ENCODE data around the gene FBXO31. TPM values are rescaled to one million over a fixed set of nuclear protein-coding genes. Genes with fewer than 3 reads are reported as not detected.

The FBXO31 gene
- total and polyA plus RNA-seq, 2 of the 8 experiments (the other 6 are each of a cell fraction or from before 2014, with no cell fraction given), result 8.3 to 21.6 TPM

- no peak overlapping the region for H3K18ac ChIP-seq (ENCODE audit: extremely low read depth, low read length)
- H4K5ac ChIP-seq (ENCODE audit: insufficient read length, low read depth, low read length), result no peak overlapping the region
- H3K9me3 ChIP-seq (ENCODE audit: insufficient read depth in 2 of 2, low read depth in 1 of 2, low read length in 1 of 2), result no peaks in the 10 kb centered on the region
- no peak overlapping the region for H2BK5ac ChIP-seq (ENCODE audit: low read depth, low read length)
- whole genome bisulfite sequencing, 2 experiments (ENCODE audit: extremely low coverage in 1 of 2, insufficient coverage in 1 of 2, insufficient read length in 1 of 2, insufficient replicate concordance in 2 of 2, low coverage in 1 of 2, low lambda C conversion rate in 2 of 2, missing lambda C conversion rate in 1 of 2), result 86% methylated on average over 24 of the region's 29 CpGs; no CpG with 5 or more reads in 1 of the 2 experiments
- no peaks in the 10 kb centered on the region for H3K79me2 ChIP-seq (ENCODE audit: control insufficient read depth in 1 of 2, insufficient read depth in 2 of 2, low read length in 2 of 2)
- H3K56ac ChIP-seq (replicated peaks; ENCODE audit: insufficient read length, low read depth, low read length), result no peak overlapping the region
- no peak overlapping the region for H2BK120ac ChIP-seq (replicated peaks; ENCODE audit: low read depth, low read length)
- H3K27me3 ChIP-seq (replicated peaks in 1 of 4; ENCODE audit: control insufficient read depth in 3 of 4, extremely low read depth in 1 of 4, insufficient read depth in 3 of 4, low read length in 3 of 4), result no peaks in the 10 kb centered on the region
- H3K23ac ChIP-seq (ENCODE audit: insufficient read length), result no peak overlapping the region
- H4K91ac ChIP-seq (replicated peaks; ENCODE audit: insufficient read length, low read length), result no peak overlapping the region
- H3K4me3 ChIP-seq (ENCODE audit: extremely low read depth in 1 of 4, insufficient read depth in 2 of 4, low read depth in 3 of 4, low read length in 4 of 4), result no peak overlapping the region
- POLR2A ChIA-PET (ENCODE audit: partially characterized antibody), result interaction anchor here (0.7 to 2.5 kb wide), 4 partner anchors 10 to 746 kb away, joined by 3 to 10 read pairs (median 4); partner anchors contain the start of genes C16orf95 and FBXO31
- 0 out of 2 replicates have a peak, but pooled peaks cover 2% of the 10 kb centered on the region for H3K79me1 ChIP-seq (ENCODE audit: low read depth, low read length)
- no peak overlapping the region for H2AK5ac ChIP-seq (ENCODE audit: low read depth, low read length)
- H3K36me3 ChIP-seq (ENCODE audit: control insufficient read depth in 2 of 4, insufficient read depth in 4 of 4, low read length in 3 of 4), result peaks cover 0 to 14% (median 5%) of the 10 kb centered on the region in 4 experiments; a peak in 4 of 8 replicates
- H4K20me1 ChIP-seq (replicated peaks in 1 of 2; ENCODE audit: control insufficient read depth in 1 of 2, insufficient read depth in 2 of 2, low read length in 2 of 2), result peaks cover 7 to 9% of the 10 kb centered on the region in 2 experiments
- H2BK12ac ChIP-seq (ENCODE audit: low read depth, low read length), result no peak overlapping the region
- no peaks in the 10 kb centered on the region for H3K4me1 ChIP-seq (replicated peaks in 1 of 4; ENCODE audit: control insufficient read depth in 3 of 4, insufficient read depth in 4 of 4, low read length in 3 of 4)
- H3K9ac ChIP-seq (replicated peaks in 1 of 4; ENCODE audit: extremely low read depth in 1 of 4, low read depth in 3 of 4, low read length in 3 of 4), result no peak overlapping the region
- no peak overlapping the region for H2BK20ac ChIP-seq (ENCODE audit: low read length)
- no peak overlapping the region for H3K27ac ChIP-seq (ENCODE audit: low read depth, low read length)
- H2AFZ ChIP-seq (ENCODE audit: low read length), result no peak overlapping the region
- CTCF ChIA-PET (ENCODE audit: partially characterized antibody), result interaction anchor here (0.9 to 3.0 kb wide), 3 partner anchors 8 to 13 kb away, joined by 3 to 14 read pairs (median 4); no protein-coding TSS in a partner anchor
- no peak overlapping the region for H2BK15ac ChIP-seq (ENCODE audit: low read length)
- no peak overlapping the region for H4K8ac ChIP-seq (ENCODE audit: extremely low read depth, insufficient read depth, low read length)
- no peak overlapping the region for H3K4me2 ChIP-seq (ENCODE audit: insufficient read depth in 1 of 2, low read depth in 2 of 2, low read length in 2 of 2)
- FAIRE-seq (no peak), DNase-seq (ENCODE audit: low read depth in 1 of 2, low spot score in 2 of 2) (no peak)
- no peak overlapping the region for H3K4ac ChIP-seq (replicated peaks; ENCODE audit: insufficient read length, low read depth, low read length)
- H3K23me2 ChIP-seq (ENCODE audit: low read depth, low read length), result 0 out of 2 replicates have a peak, but pooled peaks cover 2% of the 10 kb centered on the region
- H3K14ac ChIP-seq (ENCODE audit: insufficient read length), result no peak overlapping the region
- TF ChIP-seq SUZ12 (IDR thresholded peaks at IDR 0.05; ENCODE audit: low read length), result no peak
- TF ChIP-seq BCL11A (IDR thresholded peaks at IDR 0.05; ENCODE audit: low read depth in 2 of 2, low read length in 2 of 2), result no peak
- TF ChIP-seq EGR1 (IDR thresholded peaks at IDR 0.05; ENCODE audit: borderline replicate concordance, low read depth, low read length), result no peak
- TF ChIP-seq ZNF274 (IDR thresholded peaks at IDR 0.05; ENCODE audit: borderline replicate concordance, extremely low read depth, low read length), result no peak
- TF ChIP-seq KDM5A (IDR thresholded peaks at IDR 0.05; ENCODE audit: low read length), result no peak
- TF ChIP-seq MAFK (IDR thresholded peaks at IDR 0.05; ENCODE audit: low read depth, low read length), result no peak
- TF ChIP-seq SIN3A (conservative IDR thresholded peaks at IDR 0.05 in 1 of 2, IDR thresholded peaks at IDR 0.05 in 1 of 2; ENCODE audit: low read depth in 1 of 2, low read length in 2 of 2), result no peak
- no peak for TF ChIP-seq SIX5 (IDR thresholded peaks at IDR 0.05; ENCODE audit: low read depth, low read length)
- no peak for TF ChIP-seq POLR2A (IDR thresholded peaks at IDR 0.05; ENCODE audit: control extremely low read depth in 1 of 2, low read depth in 2 of 2, low read length in 2 of 2)
- TF ChIP-seq RNF2 (IDR thresholded peaks at IDR 0.05; ENCODE audit: borderline replicate concordance, low read depth, low read length, missing control alignments, poor library complexity, severe bottlenecking), result no peak
- TF ChIP-seq FOSL1 (IDR thresholded peaks at IDR 0.05; ENCODE audit: insufficient read depth, low read depth, low read length), result no peak
Measured at GRCh38 chr16:87334651-87335624, 48.6 kb downstream of the FBXO31 start.

Data from H1 (cell line).